Lower leg skin (tissue), 4 donors: ENCODE measurements around the gene CTNS. TPM values are rescaled to one million over a fixed set of nuclear protein-coding genes. Genes with fewer than 3 reads are reported as not detected.

ENCODE experiments used
- DNase-seq, 2 donors: peaks; one replicate each; pipeline ENCODE4 v3.0.0-alpha.2; 2019; ENCODE audit warnings: low spot score in 2 of 2
- H3K4me3 ChIP-seq: fragments of 200-600 bp; sonication (generic); 2 replicates; pipeline ENCODE4 v1.5.1; 2017; ENCODE audit warnings: mild to moderate bottlenecking, low read depth; ENCODE audit not compliant: poor library complexity, severe bottlenecking
- CTCF ChIP-seq, 3 donors: fragments of 450-650 bp; IDR thresholded peaks; one replicate each; pipeline ENCODE4 v1.5.1; 2016; ENCODE audit warnings: antibody characterized with exemption in 3 of 3, mild to moderate bottlenecking in 3 of 3, moderate library complexity in 2 of 3
- POLR2A ChIP-seq, 2 donors: fragments of 450-650 bp; IDR thresholded peaks; one replicate each; pipeline ENCODE4 v1.6.1; 2016 to 2017; ENCODE audit warnings: antibody characterized with exemption in 2 of 2, mild to moderate bottlenecking in 1 of 2, moderate library complexity in 1 of 2
- WGBS, 2 donors: methylation state at CpG; one replicate each; pipeline ENCODE4 v1.1.5; 2018; 5-methylcytosine and 5-hydroxymethylcytosine counted together
- intact Hi-C: fragments of 100-400 bp; cut with DNase I; formaldehyde crosslinking; loops from one replicate; pipeline ENCODE4 v1.15.0; 2023; ENCODE audit warnings: low total_unique reads
- total RNA-seq, 4 donors: library from RNA; depleted of rRNA; stranded (reverse); fragments of >200 nt; gene quantifications; one replicate each; pipeline ENCODE4 v1.1.0, GENCODE V29; 2016

CTNS gene
- 10 to 100 TPM; 23.7 to 40.0 (median 29.6) TPM for total RNA-seq

- TF ChIP-seq POLR2A (IDR thresholded peaks at IDR 0.05) (no peak), CTCF (IDR thresholded peaks at IDR 0.05) (no peak)
- peak; percentile 96 to 99 for DNase-seq
- H3K4me3 ChIP-seq = peak within 1 kb of the TSS; percentile 80
- intact Hi-C loops = no loop called here
- WGBS, 2 donors = 0% methylated on average over 2 to 55 of the region's 68 CpGs
Observed at GRCh38 chr17:3636154-3636907, at the start of gene CTNS, which contains the start of gene SHPK. Gene CTNS (plus strand): TSS chr17:3636760. CDS start chr17:3640207, 3,447 bp downstream. Gene SHPK (minus strand): TSS chr17:3636250. CDS start chr17:3636219, 31 bp downstream.

- 97 to 98% methylated on average over 22 of the region's 22 CpGs for WGBS, 2 donors
- no peak for DNase-seq
Observed at GRCh38 chr17:3589784-3590183, 46.8 kb upstream of the CTNS start.

GRCh38 chr17:3590231-3590630 is 46.3 kb upstream of the CTNS start:
- WGBS, 2 donors = 94% methylated on average over 11 to 15 of the region's 15 CpGs
- intact Hi-C loops = no loop called here
- no peak overlapping the region for H3K4me3 ChIP-seq
- TF ChIP-seq POLR2A (IDR thresholded peaks at IDR 0.05) (no peak), CTCF (IDR thresholded peaks at IDR 0.05) (no peak)
- no peak for DNase-seq

More at GRCh38 chr17:3589784-3590183, 46.8 kb upstream of the CTNS start:
- TF ChIP-seq CTCF (IDR thresholded peaks at IDR 0.05) (no peak), POLR2A (IDR thresholded peaks at IDR 0.05) (no peak)
- H3K4me3 ChIP-seq = no peak overlapping the region
- intact Hi-C loops = no loop called here

DNA sequence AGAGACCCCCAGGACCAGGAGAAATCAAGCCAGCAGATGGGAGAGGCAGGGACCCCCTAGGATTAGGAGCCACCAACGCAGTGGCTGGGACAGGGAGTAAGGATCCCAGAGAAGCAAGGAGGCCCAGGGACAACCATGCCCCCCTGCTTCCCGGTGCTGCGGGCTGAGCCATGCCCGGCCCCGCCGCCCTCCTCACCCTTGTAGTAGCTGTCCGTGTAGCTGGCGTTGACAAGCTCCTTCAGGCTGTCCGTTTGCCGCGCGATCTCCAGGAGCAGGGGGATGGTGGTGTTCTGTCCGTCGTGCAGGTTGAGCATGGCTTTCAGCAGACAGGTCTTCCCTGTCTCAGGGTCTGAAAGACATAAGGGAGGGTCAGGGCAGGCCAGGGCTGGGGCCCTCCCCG is 45.8 kb upstream of the CTNS start:
- intact Hi-C loops = no loop called here
- 80 to 91% methylated on average over 15 of the region's 15 CpGs for WGBS, 2 donors
- no peak overlapping the region for H3K4me3 ChIP-seq
- TF ChIP-seq CTCF (IDR thresholded peaks at IDR 0.05) (no peak), POLR2A (IDR thresholded peaks at IDR 0.05) (no peak)
- DNase-seq = no peak

GRCh38 chr17:3592216-3592860 is 44.2 kb upstream of the CTNS start:
- intact Hi-C loops = no loop called here
- TF ChIP-seq POLR2A (IDR thresholded peaks at IDR 0.05) = no peak
- no peak for TF ChIP-seq CTCF (IDR thresholded peaks at IDR 0.05)
- WGBS, 2 donors = 85 to 89% methylated on average over 8 to 13 of the region's 15 CpGs
- H3K4me3 ChIP-seq = no peak overlapping the region
- DNase-seq = no peak
